ENCODE results near the gene SF3B4.

GRCh38 chr1:149972547-149972946, 44.9 kb upstream of the SF3B4 start:
- TF ChIP-seq, protein P1, sequence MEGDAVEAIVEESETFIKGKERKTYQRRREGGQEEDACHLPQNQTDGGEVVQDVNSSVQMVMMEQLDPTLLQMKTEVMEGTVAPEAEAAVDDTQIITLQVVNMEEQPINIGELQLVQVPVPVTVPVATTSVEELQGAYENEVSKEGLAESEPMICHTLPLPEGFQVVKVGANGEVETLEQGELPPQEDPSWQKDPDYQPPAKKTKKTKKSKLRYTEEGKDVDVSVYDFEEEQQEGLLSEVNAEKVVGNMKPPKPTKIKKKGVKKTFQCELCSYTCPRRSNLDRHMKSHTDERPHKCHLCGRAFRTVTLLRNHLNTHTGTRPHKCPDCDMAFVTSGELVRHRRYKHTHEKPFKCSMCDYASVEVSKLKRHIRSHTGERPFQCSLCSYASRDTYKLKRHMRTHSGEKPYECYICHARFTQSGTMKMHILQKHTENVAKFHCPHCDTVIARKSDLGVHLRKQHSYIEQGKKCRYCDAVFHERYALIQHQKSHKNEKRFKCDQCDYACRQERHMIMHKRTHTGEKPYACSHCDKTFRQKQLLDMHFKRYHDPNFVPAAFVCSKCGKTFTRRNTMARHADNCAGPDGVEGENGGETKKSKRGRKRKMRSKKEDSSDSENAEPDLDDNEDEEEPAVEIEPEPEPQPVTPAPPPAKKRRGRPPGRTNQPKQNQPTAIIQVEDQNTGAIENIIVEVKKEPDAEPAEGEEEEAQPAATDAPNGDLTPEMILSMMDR (IDR thresholded peaks at IDR 0.05; ENCODE audit: low read depth, low read length, missing input control): no peak
- TF ChIP-seq TAF1 (conservative IDR thresholded peaks at IDR 0.05): no peak

Data from liver (tissue), 3 donors.